Hematopoietic multipotent progenitor cell (in vitro differentiated cells): ENCODE results near the gene PRDX3. TPM values are rescaled to one million over a fixed set of nuclear protein-coding genes. Genes with fewer than 3 reads are reported as not detected.

Experiments used
- DNase-seq, 3 donors: peaks; one replicate each; pipeline ENCODE4 v3.0.0-alpha.2; 2011 to 2015; ENCODE audit warnings: low read depth in 2 of 3, low spot score in 2 of 3
- small RNA-seq: library from RNA; depleted of rRNA; stranded (forward); fragments of <200 nt; gene quantifications from one replicate; pipeline ENCODE3, GENCODE V24; 2012
- total RNA-seq: library from RNA; depleted of rRNA; stranded (reverse); fragments of >200 nt; gene quantifications from one replicate; pipeline ENCODE4 v1.2.3, GENCODE V29; 2012

The PRDX3 gene
- total RNA-seq, 1 donor: 71.9 TPM

DNA sequence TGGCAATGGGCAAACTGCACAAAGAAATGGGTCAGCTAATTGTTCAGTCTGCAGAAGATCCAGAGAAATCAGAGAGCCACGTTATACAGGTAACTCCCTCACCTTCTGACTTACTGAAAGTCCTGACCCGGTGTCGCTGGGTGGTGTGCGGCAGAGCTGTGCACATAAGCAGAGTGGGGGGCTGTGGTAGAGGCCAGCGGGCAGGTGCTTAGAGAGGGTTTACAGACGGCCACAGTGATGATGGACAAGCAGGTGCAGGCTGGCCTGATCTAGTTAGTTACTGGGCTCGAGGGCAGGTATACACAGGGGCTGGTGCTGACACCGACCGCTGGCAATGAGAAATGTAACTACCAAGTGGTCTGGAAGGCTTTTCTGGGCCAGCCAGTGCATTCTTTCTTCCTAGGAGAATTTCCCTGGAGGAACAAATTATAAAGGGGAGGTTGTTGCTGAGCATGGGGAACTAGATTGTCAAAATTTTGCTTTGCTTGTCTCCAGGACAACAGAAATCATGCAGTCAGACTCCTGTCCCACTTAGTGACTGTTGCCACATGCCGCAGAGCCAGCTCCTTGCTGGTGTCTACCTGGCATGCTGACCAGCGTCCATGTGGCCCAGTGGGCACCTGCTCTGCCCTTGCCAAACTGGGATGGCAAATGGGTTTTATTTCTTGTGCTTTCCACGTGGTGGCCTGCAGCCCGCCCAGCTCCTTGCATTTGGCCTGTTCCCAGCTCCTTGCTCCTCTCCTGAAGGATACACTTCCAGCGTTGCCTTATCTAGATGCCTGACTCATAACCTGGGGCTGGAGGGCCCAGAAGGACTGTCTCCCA lies 45.9 kb downstream of the PRDX3 start:
- DNase-seq: no peak

GRCh38 chr10:119131512-119132240 lies 46.9 kb downstream of the PRDX3 start:
- DNase-seq: peak; percentile 23 to 72 (median 62)

DNA sequence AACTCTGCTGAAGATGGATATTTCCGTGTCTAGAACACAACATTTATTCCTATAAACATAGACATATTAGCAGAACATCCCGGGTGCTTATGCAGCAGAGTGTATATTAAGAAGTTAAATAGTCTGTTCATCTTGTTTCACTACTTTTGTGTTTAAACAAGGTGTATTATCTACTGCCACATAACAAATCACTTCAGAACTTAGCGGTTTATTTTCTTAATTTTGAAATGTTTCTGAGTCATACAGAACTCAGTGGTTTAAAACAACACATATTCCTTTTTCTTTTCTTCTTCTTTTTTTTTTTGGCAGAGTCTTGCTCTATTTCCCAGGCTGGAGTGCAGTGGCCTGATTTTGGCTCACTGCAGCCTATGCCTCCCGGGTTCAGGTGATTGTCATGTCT lies 48.9 kb downstream of the PRDX3 start:
- DNase-seq: no peak

- no peak for DNase-seq
Measured at GRCh38 chr10:119125942-119126341, 52.7 kb downstream of the PRDX3 start.

- DNase-seq: no peak
Measured at GRCh38 chr10:119120875-119121274, 57.7 kb downstream of the PRDX3 start.

DNA sequence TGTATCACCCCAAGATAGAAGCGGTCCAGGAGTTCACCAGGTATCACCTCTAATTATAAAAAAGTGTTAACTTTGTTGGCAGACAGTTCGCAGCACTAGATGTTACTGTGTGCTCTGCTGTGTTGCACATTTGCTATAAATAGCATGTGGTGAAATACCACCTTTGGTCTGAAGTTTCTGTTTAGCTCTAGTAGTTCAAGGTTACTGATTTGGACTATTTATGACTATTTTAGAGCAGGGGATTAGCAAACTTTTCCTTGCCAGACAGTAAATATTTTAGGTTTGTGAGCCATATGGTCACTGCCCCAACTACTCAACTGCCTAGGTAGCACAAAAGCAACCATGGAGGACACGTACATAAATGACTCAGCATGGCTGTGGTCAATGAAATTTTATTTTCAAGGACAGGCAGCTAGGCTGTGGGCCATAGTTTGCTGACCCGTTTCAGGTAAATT lies 58.2 kb downstream of the PRDX3 start:
- no peak for DNase-seq

GRCh38 chr10:119119400-119119799 lies 59.2 kb downstream of the PRDX3 start:
- no peak for DNase-seq

- DNase-seq: no peak
Measured at GRCh38 chr10:119118231-119118630, 60.4 kb downstream of the PRDX3 start.

Small RNA genes within 50 kb of the gene (small RNA-seq; reads per million reads assigned to genes)
- not detected for gene RN7SL749P

Other genes with a start within 250 kb of the PRDX3 start
- 0.27 TPM for gene NANOS1, start 149.1 kb downstream of the PRDX3 start, total RNA-seq
- gene EIF3A, start 98.0 kb downstream of the PRDX3 start, total RNA-seq: 64.1 TPM
- 48.5 TPM for gene DENND10, start 74.7 kb downstream of the PRDX3 start, total RNA-seq
- 16.2 TPM for gene SFXN4, start 13.1 kb downstream of the PRDX3 start, total RNA-seq
- gene GRK5, start 28.8 kb upstream of the PRDX3 start, total RNA-seq: 2.2 TPM